ENCODE results near the gene LRRTM4.
"Not testable (repeated sequence)": the region's sequence is repeated elsewhere in the genome, so short reads cannot be mapped to it uniquely, and the experiment has no call there.

- not testable (repeated sequence) for TF ChIP-seq CTCF, POLR2A (IDR thresholded peaks at IDR 0.05)
Observed at GRCh38 chr2:76781313-76781712, 740.9 kb downstream of the LRRTM4 start.

Data from esophagus squamous epithelium (tissue), 4 donors.